GM12878 (cell line): ENCODE results near the gene SRP54. TPM values are rescaled to one million over a fixed set of nuclear protein-coding genes. Genes with fewer than 3 reads are reported as not detected.

Source experiments
- ATAC-seq: fragments of 200-7000 bp; cut with Tn5 transposase; 3 replicates; pipeline ENCODE4 v1.9.1; 2020; ENCODE audit warnings: mild to moderate bottlenecking, moderate library complexity
- BruUV-seq: library from RNA; stranded (reverse); fragments of 400-500 nt; replicated peaks from 2 replicates; lab custom pipeline; 2021; lab: Mats Ljungman, UMichigan
- CTCF ChIA-PET: fragments of 300-600 bp; sonication (Branson Sonifier 250); formaldehyde crosslinking; extraction: SDS; loops from one replicate; lab custom pipeline; 2021; ENCODE audit warnings: inconsistent platforms; lab: Yijun Ruan, JAX
- POLR2A ChIA-PET: fragments of 350-600 bp; formaldehyde crosslinking; extraction: SDS; loops from one replicate; lab custom pipeline; 2021; ENCODE audit warnings: inconsistent platforms; lab: Charles Lee
- RAD21 ChIA-PET: fragments of 300-600 bp; sonication (Branson Sonifier 250); formaldehyde crosslinking; loops from one replicate; lab custom pipeline; 2023; ENCODE audit warnings: antibody characterized with exemption; ENCODE audit not compliant: unreplicated experiment; lab: Charles Lee
- SMC1A ChIA-PET: fragments of 300-600 bp; sonication (Branson Sonifier 250); formaldehyde crosslinking; loops from one replicate; lab custom pipeline; 2023; ENCODE audit not compliant: unreplicated experiment, uncharacterized antibody; lab: Charles Lee
- DNase-seq: peaks from one replicate; pipeline ENCODE4 v3.0.0-alpha.2; 2011; ENCODE audit warnings: low read depth, low spot score
- FAIRE-seq: peaks from 3 replicates; lab custom pipeline; 2011; peaks lifted over from hg19 to GRCh38; lab: Jason Lieb, UNC
- H2AFZ ChIP-seq: 2 replicates; pipeline ENCODE4 v1.6.0; 2011; ENCODE audit warnings: low read depth, low read length, control low read depth; ENCODE audit not compliant: control insufficient read depth
- H3K27ac ChIP-seq: 2 replicates; pipeline ENCODE4 v1.5.1; 2011; ENCODE audit warnings: control low read depth; ENCODE audit not compliant: control insufficient read depth, insufficient read depth
- H3K27me3 ChIP-seq, 2 experiments: replicated peaks in 1 of 2; 2 replicates each; pipeline versions ENCODE4 v1.6.0 to v1.6.1; 2011; ENCODE audit warnings: low read length in 1 of 2; ENCODE audit not compliant: control insufficient read depth in 2 of 2, insufficient read depth in 2 of 2
- H3K36me3 ChIP-seq, 2 experiments: 2 replicates each; pipeline ENCODE4 v1.5.1; 2011; ENCODE audit warnings: low read length in 1 of 2; ENCODE audit not compliant: control insufficient read depth in 2 of 2, insufficient read depth in 2 of 2
- H3K4me1 ChIP-seq: 2 replicates; pipeline ENCODE4 v1.6.1; 2011; ENCODE audit warnings: mild to moderate bottlenecking, low read length, moderate library complexity, mixed read lengths; ENCODE audit not compliant: control insufficient read depth, insufficient read depth
- H3K4me2 ChIP-seq: 2 replicates; pipeline ENCODE4 v1.6.0; 2011; ENCODE audit warnings: control low read depth; ENCODE audit not compliant: control insufficient read depth, insufficient read depth
- H3K4me3 ChIP-seq: fragments of 200-600 bp; sonication (generic); 2 replicates; pipeline ENCODE4 v1.5.1; 2016
- H3K79me2 ChIP-seq: 2 replicates; pipeline ENCODE4 v1.6.0; 2011; ENCODE audit warnings: low read length; ENCODE audit not compliant: control insufficient read depth, insufficient read depth
- H3K9ac ChIP-seq: 2 replicates; pipeline ENCODE4 v1.8.0; 2011; ENCODE audit warnings: low read length, control low read depth, mixed read lengths; ENCODE audit not compliant: control insufficient read depth, insufficient read depth
- H3K9me3 ChIP-seq: replicated peaks from 3 replicates; pipeline ENCODE4 v1.5.1; 2011; ENCODE audit warnings: mild to moderate bottlenecking, low read length; ENCODE audit not compliant: control insufficient read depth, insufficient read depth
- H4K20me1 ChIP-seq: 2 replicates; pipeline ENCODE4 v1.6.0; 2011; ENCODE audit not compliant: control insufficient read depth, insufficient read depth
- EZH2 ChIP-seq: IDR thresholded peaks from 2 replicates; pipeline ENCODE4 v1.6.1; 2012; ENCODE audit warnings: low read depth, mild to moderate bottlenecking, control low read depth, inconsistent platforms, low read length, borderline replicate concordance; ENCODE audit not compliant: control insufficient read depth
- MEF2B ChIP-seq: fragments of 450-650 bp; IDR thresholded peaks from 2 replicates; pipeline ENCODE4 v1.6.1; 2018; ENCODE audit warnings: mild to moderate bottlenecking, moderate library complexity; ENCODE audit not compliant: partially characterized antibody, poor library complexity, severe bottlenecking
- MTA2 ChIP-seq: fragments of 450-650 bp; IDR thresholded peaks from 2 replicates; pipeline ENCODE4 v1.6.1; 2016; ENCODE audit warnings: low read depth, mild to moderate bottlenecking, moderate library complexity
- PRDM15 ChIP-seq: fragments of 450-650 bp; formaldehyde crosslinking; IDR thresholded peaks from 2 replicates; pipeline ENCODE4 v1.4.0; 2020; ENCODE audit warnings: mild to moderate bottlenecking, moderate library complexity
- SIX5 ChIP-seq: IDR thresholded peaks from 2 replicates; pipeline ENCODE4 v1.6.1; 2011; ENCODE audit warnings: mild to moderate bottlenecking, low read depth, low read length, moderate library complexity; ENCODE audit not compliant: severe bottlenecking
- STAT1 ChIP-seq: fragments of 450-650 bp; conservative IDR thresholded peaks from 2 replicates; pipeline ENCODE4 v1.6.1; 2014; ENCODE audit warnings: antibody characterized with exemption, mild to moderate bottlenecking
- ZBTB4 ChIP-seq: fragments of 450-650 bp; formaldehyde crosslinking; IDR thresholded peaks from 2 replicates; pipeline ENCODE4 v1.4.0; 2022; ENCODE audit warnings: mild to moderate bottlenecking, moderate library complexity
- ZNF592 ChIP-seq: fragments of 450-650 bp; IDR thresholded peaks from 2 replicates; pipeline ENCODE4 v1.6.1; 2017; ENCODE audit warnings: mild to moderate bottlenecking, moderate library complexity
- ZNF622 ChIP-seq: fragments of 450-650 bp; IDR thresholded peaks from 2 replicates; pipeline ENCODE4 v1.6.1; 2017; ENCODE audit warnings: mild to moderate bottlenecking, inconsistent platforms
- WGBS: methylation state at CpG from one replicate; pipeline ENCODE4 v1.1.6; 2016; ENCODE audit warnings: low lambda C conversion rate; ENCODE audit not compliant: insufficient replicate concordance, insufficient coverage; ENCODE audit errors: missing lambda C conversion rate; 5-methylcytosine and 5-hydroxymethylcytosine counted together
- in situ Hi-C: fragments of 300-500 bp; cut with MboI; formaldehyde crosslinking; loops from 9 replicates; pipeline ENCODE4 v1.14.3; 2018; ENCODE audit warnings: mixed read lengths
- intact Hi-C: fragments of 100-400 bp; cut with micrococcal nuclease; formaldehyde crosslinking; loops from one replicate; pipeline ENCODE4 v1.14.2; 2022; ENCODE audit not compliant: unreplicated experiment
- polyA plus RNA-seq, 11 experiments: library from polyadenylated mRNA; depleted of rRNA in 4 of 11; unstranded in 6 of 11; stranded (reverse) in 5 of 11; fragments of >200 nt; fragmentation: Nextera tagmentation in 4 of 11; fragmentation: Illumina TruSeq in 1 of 11; extraction: Ambion mirVana in 4 of 11; extraction: Trizol in 1 of 11; gene quantifications; 1 replicate in 1 of 11; 2 replicates in 10 of 11; pipeline versions ENCODE4 v1.2.1 to v1.2.3, GENCODE V29; 2011 to 2016; ENCODE audit warnings: inconsistent platforms in 2 of 11, missing spikeins in 2 of 11, low read depth in 1 of 11
- total RNA-seq, 4 experiments: library from RNA; depleted of rRNA in 3 of 4; stranded (reverse); fragments of >200 nt in 3 of 4; fragmentation: Illumina TruSeq in 1 of 4; extraction: Trizol in 1 of 4; gene quantifications; 2 replicates each; pipeline versions ENCODE4 v1.2.1 to v1.2.3, GENCODE V29; 2013 to 2021
- TF ChIP-seq, protein P1 (sequence below): IDR thresholded peaks from 2 replicates; pipeline ENCODE4 v1.6.1; 2011; ENCODE audit warnings: mild to moderate bottlenecking, low read depth, low read length, moderate library complexity; ENCODE audit not compliant: insufficient replicate concordance

Gene SRP54
- total and polyA plus RNA-seq, 10 of the 15 experiments (the other 5 are each of a cell fraction or from before 2014, with no cell fraction given): 54.1 to 130 (median 72.3) TPM

DNA sequence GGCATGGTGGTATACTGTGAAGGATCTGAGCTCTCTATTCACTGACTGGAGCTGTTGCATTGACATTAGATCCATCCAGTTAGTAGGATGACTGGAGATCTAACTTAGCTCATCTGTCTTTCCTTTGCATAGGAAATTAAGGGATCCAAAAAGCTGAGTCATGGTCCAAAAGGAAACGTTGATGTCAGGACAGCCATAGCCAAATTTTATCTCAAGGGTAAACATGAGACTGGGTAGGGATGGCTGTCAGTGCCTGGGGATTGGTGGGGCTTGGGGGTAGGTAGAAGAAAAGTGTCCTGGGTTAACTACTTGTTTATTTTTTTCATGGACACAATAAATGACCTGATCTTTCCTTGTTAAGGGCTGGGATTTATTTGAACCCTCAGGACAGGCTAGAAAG, 67.9 kb downstream of the SRP54 start:
- Histone ChIP-seq H3K4me3 (no peak overlapping the region), H3K79me2 (peaks cover 3% of the 10 kb centered on the region), H3K4me1 (peaks cover 6% of the 10 kb centered on the region; the same call in 1 of the 2 replicates)
- SMC1A ChIA-PET: interaction anchor here (1.4 kb wide), 1 partner anchor 175 kb away, joined by 3 read pairs; the partner anchor contains the start of gene BAZ1A
- BruUV-seq: no TSS peak
- RAD21 ChIA-PET: no interaction called here
- WGBS: 0% methylated on average over 1 of the region's 1 CpG
- FAIRE-seq: no peak
- TF ChIP-seq, protein P1, sequence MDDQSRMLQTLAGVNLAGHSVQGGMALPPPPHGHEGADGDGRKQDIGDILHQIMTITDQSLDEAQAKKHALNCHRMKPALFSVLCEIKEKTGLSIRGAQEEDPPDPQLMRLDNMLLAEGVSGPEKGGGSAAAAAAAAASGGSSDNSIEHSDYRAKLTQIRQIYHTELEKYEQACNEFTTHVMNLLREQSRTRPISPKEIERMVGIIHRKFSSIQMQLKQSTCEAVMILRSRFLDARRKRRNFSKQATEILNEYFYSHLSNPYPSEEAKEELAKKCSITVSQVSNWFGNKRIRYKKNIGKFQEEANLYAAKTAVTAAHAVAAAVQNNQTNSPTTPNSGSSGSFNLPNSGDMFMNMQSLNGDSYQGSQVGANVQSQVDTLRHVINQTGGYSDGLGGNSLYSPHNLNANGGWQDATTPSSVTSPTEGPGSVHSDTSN: no peak
- TF ChIP-seq STAT1: no peak
- no peak for TF ChIP-seq EZH2
- TF ChIP-seq PRDM15 (CRISPR knock-in tag): no peak
- no peak for TF ChIP-seq SIX5
- TF ChIP-seq ZNF592: no peak
- no peak for TF ChIP-seq ZNF622
- TF ChIP-seq ZBTB4 (CRISPR knock-in tag): no peak
- TF ChIP-seq MEF2B: no peak
- no peak for TF ChIP-seq MTA2
- TF ChIP-seq, all 136 proteins: peak for 0
- intact Hi-C loops: no loop called here
- DNase-seq (no peak), ATAC-seq (no peak)
- Histone ChIP-seq H3K36me3 (no peaks in the 10 kb centered on the region), H3K9me3 (no peaks in the 10 kb centered on the region), H2AFZ (no peak overlapping the region), H3K27me3 (no peaks in the 10 kb centered on the region), H3K4me2 (no peak overlapping the region), H3K9ac (no peak overlapping the region), H4K20me1 (no peaks in the 10 kb centered on the region), H3K27ac (no peak overlapping the region)
- in situ Hi-C loops: no loop called here
- CTCF ChIA-PET: no interaction called here
- POLR2A ChIA-PET: no interaction called here
